ENCODE measurements around the gene TRAPPC4.
"Not testable (repeated sequence)": the region's sequence is repeated elsewhere in the genome, so short reads cannot be mapped to it uniquely, and the experiment has no call there.

The TRAPPC4 gene

DNA sequence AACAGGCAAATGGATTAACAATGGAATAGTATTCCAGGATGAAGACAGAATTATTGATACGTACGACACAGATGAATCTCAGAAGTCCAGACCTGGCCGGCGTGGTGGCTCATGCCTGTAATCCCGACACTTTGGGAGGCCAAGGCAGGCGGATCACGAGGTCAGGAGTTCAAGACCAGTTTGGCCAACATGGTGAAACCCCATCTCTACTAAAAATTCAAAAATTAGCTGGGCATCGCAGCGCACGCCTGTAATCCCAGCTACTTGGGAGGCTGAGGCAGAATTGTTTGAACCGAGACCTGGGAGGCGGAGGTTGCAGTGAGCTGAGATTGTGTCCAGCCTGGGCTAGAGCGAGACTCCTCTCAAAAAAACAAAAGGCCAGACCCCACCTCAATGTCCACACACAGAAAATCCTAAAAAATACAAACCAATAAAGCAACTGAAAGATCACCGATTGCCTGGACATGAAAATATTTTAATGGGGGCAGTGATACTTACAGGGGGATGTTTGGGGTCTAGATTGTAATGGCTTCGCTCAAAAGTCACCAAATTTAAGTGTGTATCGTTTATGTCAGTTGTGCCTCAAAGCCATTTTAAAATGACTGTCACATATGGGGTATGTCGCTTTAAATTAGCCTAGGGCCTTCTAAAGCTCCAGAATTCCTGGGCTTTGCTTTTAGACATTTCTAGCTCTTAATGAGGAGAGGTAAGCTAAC is 4.2 kb upstream of the TRAPPC4 start:
- DNase-seq = no peak

DNA sequence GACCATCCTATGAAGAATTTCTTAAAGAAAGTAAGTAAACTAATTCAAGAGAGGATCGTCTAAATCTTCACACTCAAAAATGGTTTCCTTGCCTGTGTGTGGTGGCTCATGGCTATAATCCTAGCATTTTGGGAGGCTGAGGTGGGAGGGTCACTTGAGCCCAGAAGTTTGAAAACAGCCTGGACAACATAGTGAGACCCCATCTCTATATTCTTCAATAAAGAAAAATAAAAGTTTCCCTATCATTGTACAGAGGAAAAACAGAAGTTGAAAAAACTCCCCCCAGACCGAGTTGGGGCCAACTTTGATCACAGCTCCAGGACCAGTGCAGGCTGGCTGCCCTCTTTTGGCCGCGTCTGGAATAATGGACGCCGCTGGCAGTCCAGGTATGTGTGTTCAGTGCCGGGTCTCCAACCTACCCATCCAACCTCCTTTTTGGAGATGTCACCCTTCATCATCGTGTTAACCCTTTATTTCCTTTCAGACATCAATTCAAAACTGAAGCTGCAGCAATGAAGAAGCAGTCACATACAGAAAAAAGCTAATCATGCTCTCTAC is 3.4 kb upstream of the TRAPPC4 start:
- peak; percentile 25 for DNase-seq

DNA sequence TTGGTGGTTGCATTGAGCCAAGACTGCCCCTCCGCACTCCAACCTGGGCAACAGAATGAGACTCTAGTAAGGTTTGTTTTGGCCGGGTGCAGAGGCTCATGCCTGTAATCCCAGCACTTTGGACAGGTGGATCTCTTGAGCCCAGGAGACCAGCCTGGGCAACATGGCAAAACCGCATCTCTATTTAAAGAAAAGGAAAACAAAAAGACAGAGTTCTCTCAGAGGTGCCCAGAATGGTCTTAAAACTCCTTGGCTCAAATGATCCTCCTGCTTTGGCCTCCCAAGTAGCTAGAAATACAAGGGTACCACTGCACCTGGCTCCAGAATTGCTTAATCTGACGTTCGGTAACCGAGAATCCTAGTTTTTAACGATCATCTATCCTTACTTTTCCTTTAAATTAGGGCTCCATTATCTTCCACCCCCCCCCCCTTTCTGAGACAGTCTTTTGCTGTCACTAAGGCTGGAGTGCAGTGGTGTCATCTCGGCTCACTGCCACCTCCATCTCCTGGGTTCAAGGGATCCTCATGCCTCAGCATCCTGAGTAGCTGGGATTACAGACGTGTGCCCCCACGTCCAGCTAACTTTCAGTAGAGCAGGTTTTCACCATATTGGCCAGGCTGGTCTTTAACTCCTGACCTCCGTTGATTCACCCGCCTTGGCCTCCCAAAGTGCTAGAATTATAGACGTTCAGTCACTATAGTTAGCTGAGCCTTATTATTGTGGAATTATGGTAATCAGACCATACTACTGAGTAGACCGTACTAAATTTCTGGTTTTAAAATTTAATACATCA is 2.2 kb upstream of the TRAPPC4 start:
- DNase-seq = no peak

DNA sequence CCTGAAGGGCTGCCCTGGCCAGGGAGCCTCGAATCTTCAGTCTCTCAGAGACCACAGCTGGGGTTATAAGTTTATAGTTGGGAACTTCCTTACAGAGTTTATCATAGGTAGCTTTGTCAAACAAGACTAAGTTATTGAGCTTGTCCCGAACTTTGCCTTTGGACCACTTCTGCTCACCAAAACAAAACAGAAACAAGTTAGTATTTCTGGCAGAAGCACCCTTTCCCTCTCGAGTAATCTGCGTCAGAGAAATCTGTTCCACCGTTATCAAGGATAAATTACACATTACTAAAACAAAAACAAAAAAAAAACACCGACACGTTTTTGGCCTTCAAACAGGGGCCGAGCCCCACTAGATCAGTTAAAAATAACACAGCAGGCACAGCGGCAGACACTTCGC is 1.2 kb upstream of the TRAPPC4 start:
- not testable (repeated sequence) for DNase-seq

DNA sequence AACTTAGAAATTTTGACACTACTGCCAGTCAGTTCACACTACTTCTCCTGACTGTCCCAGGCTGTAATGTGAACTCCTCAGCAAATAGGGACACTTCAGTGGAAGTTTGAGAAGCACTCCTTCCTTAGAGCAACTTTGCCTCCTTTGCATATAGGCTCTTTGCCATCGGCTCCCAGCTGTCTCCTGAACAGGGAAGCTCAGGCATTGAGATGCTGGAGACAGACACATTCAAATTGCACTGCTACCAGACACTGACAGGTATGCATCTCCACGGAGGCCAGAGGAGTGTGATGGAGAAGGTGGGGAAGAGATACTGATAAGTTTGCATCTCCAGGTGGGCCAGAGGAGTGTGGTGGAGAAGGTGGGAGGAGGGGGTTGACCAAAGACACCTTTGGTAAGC is 1.4 kb downstream of the TRAPPC4 start:
- DNase-seq = no peak

DNA sequence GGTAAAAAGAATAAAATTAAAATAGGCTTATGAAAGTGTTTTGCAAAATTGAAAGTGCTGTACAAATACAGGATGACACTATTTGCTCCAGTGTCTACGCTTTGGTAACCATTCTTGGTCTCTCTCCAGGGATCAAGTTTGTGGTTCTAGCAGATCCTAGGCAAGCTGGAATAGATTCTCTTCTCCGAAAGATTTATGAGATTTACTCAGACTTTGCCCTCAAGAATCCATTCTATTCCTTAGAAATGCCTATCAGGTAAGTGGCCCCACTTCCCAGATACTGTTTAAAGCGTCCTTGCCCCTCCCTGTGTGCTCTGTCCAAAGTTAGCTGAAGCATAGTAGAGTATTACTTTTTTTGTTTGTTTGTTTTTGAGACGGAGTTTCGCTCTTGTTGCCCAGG is 3.1 kb downstream of the TRAPPC4 start:
- DNase-seq = no peak

DNA sequence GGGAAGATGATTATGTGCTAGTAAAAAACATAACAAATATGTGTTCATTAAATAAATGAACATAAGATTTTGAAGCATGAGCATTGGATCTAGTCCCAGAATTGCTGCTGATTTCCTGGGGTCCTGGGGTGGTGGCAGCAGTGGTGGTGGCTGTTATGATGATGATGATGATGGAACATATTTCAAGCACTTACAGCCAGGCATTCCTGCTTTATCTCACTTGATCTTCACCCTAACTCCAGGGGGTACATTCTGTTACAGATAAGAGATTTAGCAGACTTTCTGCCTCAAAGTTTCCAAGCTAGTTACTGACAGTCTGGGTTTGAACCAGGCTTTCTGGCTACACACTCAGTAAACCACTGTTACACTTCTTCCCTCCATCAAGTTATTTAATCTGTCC is 5.2 kb downstream of the TRAPPC4 start:
- DNase-seq = no peak

DNA sequence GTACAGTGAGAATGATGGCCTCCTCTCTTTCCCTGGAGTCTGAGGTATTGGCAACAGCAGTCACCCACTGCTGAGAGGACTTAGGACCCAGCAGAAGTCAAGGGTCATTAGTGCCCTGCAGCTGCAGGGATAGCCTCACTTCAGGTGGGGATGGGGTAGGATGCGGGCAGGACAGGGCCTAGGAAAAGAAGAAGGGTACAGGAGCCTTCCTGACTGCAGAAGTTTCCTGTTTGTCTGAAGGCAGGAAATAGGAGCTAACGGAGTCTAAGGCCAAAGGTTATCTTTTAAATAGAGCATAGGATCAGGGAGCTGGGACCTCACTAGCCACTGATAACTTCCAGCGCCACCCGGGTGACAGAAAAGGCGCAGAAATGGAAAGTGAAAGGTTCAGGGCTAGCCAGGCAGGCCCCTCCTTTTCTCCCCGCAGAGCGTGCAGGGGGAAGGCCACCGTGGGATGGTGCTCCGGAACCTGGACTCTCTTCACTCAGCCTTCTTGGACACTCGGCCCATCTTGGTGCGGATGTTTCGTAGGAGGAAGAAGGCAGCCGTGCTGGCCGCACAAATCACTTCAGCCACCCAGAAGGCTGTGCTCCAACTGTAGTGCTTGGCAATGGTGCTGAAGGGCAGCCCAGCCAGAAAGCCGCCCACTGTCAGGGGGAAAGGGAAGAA is 6.0 kb downstream of the TRAPPC4 start:
- DNase-seq = no peak

DNA sequence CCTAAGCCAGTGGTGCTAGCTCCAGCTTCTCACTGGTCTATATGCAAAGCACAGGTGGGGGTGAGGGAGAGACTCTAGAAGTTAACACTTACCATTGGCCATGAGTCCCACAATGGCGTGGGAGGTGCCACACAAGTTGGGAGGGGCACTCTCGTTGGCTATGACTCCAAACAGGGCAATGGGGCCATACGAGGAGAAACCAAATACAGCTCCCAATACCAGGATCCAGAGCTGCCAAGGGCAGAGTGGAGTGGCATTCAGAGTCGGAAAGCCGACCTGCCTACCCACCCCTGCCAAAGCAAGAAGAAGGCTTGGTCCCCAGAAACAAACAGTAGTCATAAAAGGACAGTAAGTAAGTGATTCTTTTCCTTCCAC is 6.5 kb downstream of the TRAPPC4 start:
- DNase-seq = no peak

DNA sequence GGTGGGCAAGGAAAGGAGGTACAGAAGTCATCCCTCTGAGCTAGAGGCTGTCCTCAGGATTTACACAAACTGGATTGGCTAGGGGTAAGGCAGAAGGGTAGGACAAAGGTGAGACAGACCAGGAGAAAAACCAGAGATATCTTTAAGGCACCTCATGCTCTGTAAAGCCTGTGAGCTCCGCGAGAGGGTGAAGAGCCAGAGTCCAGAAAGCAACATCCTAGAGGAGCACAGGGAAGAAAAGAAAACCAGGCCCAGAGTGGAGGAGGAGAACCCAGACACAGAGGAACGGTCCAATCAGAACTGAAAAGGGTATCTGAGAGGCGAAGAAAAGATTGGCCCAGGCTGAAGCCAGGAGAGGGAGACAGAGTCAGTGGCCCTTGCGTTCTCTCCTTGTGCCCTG is 7.0 kb downstream of the TRAPPC4 start:
- no peak for DNase-seq

DNA sequence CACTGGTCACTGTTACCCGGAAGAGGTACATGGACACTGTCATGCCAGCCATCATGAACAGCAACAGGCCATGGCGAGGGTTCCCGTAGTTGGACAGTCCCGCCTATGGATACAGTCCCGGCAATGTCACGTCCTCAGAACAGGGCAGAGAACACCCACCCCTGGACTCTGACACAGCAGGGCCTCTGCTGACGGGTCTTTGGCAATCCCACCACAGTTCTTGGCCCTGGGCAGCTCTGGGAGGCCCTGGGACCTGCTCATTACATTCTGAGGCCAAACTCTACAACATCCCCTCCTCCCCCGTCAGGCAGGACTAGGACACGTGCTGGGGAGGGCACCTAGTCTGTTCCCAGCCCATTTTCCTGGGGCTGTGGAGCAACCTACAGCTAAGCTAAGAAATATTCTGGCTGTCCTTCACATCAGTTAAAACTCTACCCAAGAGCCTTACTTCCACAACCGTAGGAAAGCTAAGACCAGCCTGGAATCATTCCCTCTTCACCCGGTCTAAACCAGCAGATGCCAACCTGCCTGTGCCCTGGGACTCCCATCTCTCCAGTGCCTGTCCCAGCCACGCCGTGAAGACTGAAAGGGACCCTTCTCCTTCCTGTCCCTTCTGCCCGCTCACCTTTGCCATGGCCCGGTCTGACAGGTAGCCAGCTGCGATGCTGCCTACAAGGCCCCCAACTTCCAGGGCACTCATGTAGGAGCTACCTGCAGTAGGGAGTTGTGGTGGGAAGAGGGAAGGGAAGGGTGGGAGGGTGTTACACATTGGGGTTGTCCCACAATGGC is 7.6 kb downstream of the TRAPPC4 start:
- DNase-seq = no peak

DNA sequence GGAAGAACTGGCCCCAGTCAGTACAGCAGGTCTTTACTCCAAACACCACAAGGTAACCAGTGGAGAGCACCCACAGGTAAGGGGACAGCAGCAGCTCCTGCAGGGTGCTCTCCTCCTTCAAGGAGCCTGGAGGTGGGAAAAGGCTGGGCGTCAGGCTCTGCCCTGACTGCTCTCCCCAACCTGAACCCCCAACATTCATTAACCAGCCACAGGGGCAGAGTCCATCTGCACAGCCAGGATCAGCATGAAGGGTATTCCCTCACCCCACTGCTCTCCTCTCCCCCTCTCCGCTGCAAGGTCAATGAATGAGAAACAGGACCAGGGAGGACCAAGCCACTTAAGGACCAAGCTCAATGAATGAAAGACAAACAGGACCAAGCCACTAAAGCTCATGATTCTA is 8.4 kb downstream of the TRAPPC4 start:
- DNase-seq = no peak

DNA sequence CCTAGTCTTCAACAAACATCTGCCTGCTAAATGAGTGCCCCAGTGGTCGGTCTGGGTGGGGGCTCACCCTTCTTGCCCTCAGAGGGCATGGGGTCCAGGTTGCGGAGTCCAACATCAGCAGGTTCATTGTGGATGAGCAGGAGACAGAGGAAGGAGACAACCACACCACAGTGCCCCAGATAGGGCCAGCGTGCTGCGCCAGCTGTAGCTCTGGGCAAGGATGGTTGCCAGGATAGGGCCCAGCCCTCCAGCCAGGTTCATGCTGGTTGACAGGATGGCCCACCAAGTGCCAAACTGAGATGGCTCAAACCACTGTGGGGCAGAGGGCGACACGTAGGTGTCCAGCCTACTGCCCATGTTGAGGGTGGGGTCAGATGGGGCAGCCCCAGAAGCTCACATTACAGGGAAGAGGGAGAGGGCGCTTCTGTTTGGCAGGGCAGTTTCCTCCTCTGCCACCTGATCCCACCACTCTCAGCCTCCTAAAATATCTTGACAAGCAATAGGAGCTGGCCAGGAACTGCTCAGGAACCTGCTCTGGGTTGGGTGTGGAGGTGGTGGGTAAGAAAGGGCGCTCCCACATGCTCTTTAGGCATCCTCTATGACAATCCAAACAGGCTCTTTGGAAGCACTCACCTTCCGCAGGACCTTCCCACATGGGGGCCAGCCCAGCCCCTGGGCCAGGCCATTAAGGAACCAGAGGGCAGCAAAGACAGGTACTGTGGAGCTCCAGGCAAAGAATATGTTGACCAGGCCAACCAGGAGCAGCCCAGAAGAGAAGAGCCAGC is 9.2 kb downstream of the TRAPPC4 start:
- no peak for DNase-seq

DNA sequence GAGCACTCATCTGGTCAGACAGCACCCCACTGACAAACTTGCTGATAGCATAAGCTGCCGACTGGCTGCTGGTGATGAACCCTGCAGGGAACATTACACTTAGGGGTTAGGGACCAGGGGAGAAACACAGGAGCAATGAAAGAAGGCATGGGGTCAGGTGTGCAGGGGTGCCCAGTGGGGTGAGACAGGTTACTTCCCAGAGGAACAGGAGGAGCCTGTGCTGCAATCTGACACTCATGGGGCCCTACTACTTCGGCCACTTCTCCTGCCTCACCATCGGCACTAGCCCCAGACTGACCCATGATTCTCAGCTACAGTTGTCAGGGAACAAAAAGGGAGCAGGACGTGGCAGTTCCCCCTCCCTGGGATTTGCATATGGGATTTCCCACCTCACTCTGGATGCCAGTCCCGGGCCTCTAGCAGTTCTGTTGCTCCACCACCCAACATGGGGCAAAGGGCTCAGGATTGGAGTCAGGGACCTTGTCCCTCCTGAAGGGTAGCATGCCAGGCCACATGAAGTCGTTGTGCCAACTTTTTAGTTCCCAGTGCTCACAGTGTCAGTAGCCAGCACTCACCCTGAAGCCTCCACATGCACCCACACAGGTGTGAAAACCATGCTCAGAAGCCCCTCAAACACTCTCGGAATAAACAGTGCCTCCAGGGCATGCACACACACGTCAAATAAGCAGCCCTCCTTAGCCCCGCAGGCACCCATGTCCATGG is 9.9 kb downstream of the TRAPPC4 start:
- no peak for DNase-seq

DNA sequence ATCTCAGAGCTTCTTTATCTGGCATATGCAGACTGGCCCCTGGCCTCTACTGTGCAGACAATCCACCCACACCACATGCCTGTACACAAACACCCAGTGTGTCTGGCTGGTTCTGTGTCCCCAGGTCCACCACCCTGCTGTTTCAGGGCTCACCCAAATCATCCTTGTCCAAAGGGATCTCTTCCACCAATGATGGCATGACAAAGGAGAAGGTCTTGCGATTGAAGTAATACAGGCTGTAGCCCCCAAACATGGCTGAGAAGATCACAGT is 10.4 kb downstream of the TRAPPC4 start:
- DNase-seq = no peak

DNA sequence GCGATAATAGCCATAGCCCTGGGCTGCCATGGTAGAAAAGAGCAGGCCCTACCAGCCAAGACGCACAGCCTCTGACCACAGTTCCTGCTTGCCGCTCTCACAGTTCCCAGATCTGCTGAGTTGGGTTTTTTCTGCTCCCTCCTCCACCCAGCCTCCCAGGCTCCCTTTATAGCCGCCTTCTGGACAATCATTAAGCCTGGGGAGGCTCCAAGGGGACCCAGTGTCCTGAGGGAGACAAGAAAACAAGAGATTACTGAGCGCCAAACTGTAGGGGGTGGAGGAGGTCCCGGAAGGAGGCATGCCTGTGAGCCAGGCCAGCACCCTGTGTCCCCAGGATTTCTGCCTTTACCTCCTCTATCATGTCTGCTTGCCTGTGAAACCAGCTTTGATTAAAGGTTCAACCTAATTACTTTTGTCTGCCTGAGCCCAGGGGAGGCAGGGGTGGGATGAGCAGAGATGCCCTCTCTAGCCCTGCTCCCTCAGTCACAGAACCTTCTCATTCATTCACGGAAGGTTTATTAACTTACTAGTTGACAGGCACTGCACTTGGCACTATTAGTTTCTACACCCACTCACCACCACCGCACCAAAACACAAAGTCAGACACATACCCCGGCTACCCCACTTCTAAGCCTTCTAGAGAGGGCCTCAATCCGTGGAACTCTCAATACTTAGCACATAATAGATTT is 10.9 kb downstream of the TRAPPC4 start:
- DNase-seq = peak; percentile 51

DNA sequence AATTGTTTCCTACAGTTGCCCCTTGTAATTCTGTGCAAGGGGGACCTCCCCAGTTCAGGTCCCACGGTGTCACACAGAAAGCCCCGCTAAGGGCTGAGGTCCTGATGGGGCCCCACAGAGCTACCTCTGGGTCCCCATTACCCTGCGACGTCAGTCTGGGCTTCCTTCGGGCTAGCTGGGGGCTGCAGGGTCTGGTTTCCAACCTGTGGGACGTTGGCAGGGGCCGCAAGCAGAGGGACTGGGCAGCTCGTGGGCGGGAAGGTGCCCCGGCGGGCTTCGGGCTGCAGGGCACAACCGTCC is 11.4 kb downstream of the TRAPPC4 start:
- no peak for DNase-seq

DNA sequence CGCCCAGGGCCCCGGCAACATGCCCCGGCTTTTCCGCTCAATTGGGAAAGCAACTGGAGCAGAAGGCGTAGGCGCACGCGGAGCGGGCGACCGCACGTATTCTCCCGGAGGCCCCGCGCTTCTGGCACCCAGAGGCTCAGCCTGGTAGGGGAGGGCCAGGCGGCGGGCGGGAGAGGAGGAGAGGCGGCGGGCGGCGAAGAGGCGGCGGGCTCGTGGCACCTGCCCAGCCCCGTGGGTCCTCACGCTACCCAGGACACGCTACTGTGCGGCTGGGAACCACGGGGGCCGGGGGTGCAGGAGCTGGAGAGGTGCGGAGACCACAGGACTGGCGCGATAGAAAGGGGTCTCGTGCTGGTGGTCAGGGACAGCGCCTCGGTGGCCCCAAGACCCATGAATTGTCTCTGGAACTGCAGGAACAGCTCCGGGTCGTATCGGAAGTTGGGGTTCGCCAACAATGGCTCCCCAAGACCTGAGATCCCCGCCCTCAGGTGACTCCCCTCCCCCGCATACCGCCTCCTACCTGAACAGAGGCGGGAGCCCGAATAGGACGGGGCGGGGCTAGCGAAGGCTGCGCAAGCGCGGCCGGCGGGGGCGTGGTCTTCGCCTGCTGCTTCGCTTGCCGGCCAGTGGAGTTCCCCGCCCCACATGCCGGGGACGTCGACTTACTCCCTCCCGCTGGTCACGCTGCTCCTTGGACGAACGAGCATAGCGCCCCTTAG is 11.9 kb downstream of the TRAPPC4 start, which contains the start of gene SLC37A4:
Gene SLC37A4, minus strand, starts transcription at position 549 of the 719 bp plus-strand sequence.
- DNase-seq = peak; percentile 100

DNA sequence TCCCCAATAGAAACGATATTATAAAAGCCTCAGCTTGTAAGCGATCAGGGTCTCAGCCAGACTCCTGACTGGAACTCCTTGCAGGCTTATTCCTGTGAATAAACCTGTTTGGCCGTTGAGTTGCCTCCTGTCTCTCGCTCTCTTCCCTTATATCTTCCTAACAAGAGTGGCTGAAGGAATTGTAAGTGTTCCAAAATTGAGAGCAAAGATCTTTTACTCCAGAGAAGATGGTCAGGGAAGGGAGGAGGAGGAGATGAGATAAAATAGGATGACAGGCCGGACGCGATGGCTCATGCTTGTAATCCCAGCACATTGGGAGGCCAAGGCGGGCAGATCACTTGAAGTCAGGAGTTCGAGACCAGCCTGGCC is 13.3 kb downstream of the TRAPPC4 start:
- DNase-seq = no peak

DNA sequence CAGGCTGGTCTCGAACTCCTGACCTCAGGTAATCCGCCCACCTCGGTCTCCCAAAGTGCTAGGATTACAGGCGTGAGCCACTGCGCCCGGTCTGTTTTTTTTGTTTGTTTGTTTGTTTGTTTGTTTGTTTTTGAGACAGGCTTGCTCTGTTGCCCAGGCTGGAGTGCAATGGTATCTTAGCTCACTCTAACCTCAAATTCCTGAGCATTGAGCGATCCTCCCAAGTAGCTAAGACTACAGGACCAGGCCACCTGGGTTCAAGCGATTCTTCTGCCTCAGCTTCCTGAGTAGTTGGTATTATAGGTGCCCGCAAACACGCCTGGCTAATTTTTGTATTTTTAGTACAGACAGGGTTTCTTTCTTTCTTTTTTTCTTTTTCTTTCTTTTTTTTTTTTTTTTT is 14.9 kb downstream of the TRAPPC4 start:
- DNase-seq = not testable (repeated sequence)

DNA sequence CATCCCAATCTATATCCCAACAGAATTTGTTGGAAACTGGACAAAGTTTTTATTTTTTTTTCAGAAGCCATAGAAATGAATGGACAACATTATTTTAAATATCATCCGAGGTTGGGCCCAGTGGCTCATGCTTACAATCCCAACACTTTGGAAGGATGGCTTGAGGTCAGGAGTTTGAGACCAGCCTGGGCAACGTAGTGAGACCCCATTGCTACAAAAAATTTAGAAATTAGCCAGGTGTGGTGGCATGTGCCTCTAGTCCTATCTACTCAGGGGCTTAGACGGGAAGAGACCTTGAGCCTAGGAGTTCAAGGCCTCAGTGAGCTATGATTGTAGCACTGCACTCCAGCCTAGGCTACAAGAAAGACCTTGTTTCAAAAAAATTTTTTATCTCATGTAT is 16.2 kb downstream of the TRAPPC4 start:
- no peak for DNase-seq
